ENCODE results near the gene ARHGEF17.

DNA sequence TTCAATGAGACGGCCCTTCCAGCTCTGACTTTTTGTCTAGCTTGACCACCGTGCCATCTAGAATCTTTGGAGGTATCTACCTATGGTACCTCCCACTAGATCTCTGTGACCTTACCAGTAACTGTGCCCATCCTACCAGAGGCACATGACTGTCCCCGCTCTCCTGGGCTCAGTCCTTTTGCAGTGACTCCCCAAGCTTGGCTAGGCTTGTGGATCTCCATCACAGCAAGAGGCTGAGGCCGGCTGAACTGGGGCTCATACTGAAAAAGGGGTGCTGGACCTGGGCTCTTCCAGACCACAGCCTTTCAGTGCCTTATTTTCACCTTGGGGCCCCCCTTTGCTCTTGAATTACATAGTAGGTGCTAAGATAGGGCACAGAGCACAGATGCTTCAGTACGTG, 95.5 kb downstream of the ARHGEF17 start:
- TF ChIP-seq, protein P1, sequence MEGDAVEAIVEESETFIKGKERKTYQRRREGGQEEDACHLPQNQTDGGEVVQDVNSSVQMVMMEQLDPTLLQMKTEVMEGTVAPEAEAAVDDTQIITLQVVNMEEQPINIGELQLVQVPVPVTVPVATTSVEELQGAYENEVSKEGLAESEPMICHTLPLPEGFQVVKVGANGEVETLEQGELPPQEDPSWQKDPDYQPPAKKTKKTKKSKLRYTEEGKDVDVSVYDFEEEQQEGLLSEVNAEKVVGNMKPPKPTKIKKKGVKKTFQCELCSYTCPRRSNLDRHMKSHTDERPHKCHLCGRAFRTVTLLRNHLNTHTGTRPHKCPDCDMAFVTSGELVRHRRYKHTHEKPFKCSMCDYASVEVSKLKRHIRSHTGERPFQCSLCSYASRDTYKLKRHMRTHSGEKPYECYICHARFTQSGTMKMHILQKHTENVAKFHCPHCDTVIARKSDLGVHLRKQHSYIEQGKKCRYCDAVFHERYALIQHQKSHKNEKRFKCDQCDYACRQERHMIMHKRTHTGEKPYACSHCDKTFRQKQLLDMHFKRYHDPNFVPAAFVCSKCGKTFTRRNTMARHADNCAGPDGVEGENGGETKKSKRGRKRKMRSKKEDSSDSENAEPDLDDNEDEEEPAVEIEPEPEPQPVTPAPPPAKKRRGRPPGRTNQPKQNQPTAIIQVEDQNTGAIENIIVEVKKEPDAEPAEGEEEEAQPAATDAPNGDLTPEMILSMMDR (conservative IDR thresholded peaks at IDR 0.05; ENCODE audit: low read depth, low read length), result no peak
- TF ChIP-seq EZH2 (IDR thresholded peaks at IDR 0.05; ENCODE audit: borderline replicate concordance, low read depth, low read length, poor library complexity, severe bottlenecking), result no peak

Measured in A673 (cell line).